Fibroblast of lung (primary cell): ENCODE results near the gene TPRKB.
"Not testable (repeated sequence)": the region's sequence is repeated elsewhere in the genome, so short reads cannot be mapped to it uniquely, and the experiment has no call there.

Experiments used
- CTCF ChIP-seq, 2 donors: IDR thresholded peaks in 1 of 2; conservative IDR thresholded peaks in 1 of 2; 1 replicate in 1 of 2; 2 replicates in 1 of 2; pipeline ENCODE4 v1.5.1; 2011 to 2012; ENCODE audit warnings: low read length in 2 of 2, control low read depth in 1 of 2, inconsistent platforms in 1 of 2, low read depth in 1 of 2, mild to moderate bottlenecking in 1 of 2
- EZH2 ChIP-seq: IDR thresholded peaks from 2 replicates; pipeline ENCODE4 v1.5.1; 2012; ENCODE audit warnings: low read length, control low read depth, mild to moderate bottlenecking; ENCODE audit errors: missing control alignments

GRCh38 chr2:73684905-73685304 lies 52.2 kb downstream of the TPRKB start:
- not testable (repeated sequence) for TF ChIP-seq EZH2; CTCF (conservative IDR thresholded peaks at IDR 0.05 in 1 of 2, IDR thresholded peaks at IDR 0.05 in 1 of 2; ENCODE audit: low read depth in 1 of 2, low read length in 2 of 2)
